GM18517 (cell line): ENCODE data around the gene ZNF621.
A peak's percentile ranks its signal among the peaks of the same experiment; 100 is the strongest.
"Not testable (repeated sequence)": the region's sequence is repeated elsewhere in the genome, so short reads cannot be mapped to it uniquely, and the experiment has no call there.

ENCODE experiments used
- ATAC-seq: cut with Tn5 transposase; IDR thresholded peaks from one replicate; pipeline ENCODE4 v1.9.1; 2021; ENCODE audit warnings: mild to moderate bottlenecking, moderate library complexity; ENCODE audit not compliant: unreplicated experiment

Gene ZNF621

GRCh38 chr3:40534283-40534682, 9.5 kb downstream of the ZNF621 start:
- no peak for ATAC-seq

GRCh38 chr3:40546816-40547215, 22.1 kb downstream of the ZNF621 start:
- no peak for ATAC-seq

- no peak for ATAC-seq
These were observed 25.4 kb downstream of the ZNF621 start for GRCh38 chr3:40550167-40550566.

- ATAC-seq = no peak
These were observed 32.9 kb downstream of the ZNF621 start for GRCh38 chr3:40557575-40558161.

GRCh38 chr3:40562482-40562881, 37.7 kb downstream of the ZNF621 start:
- ATAC-seq = not testable (repeated sequence)

GRCh38 chr3:40565629-40566028, 40.9 kb downstream of the ZNF621 start:
- not testable (repeated sequence) for ATAC-seq

- ATAC-seq = no peak
These were observed 41.9 kb downstream of the ZNF621 start for GRCh38 chr3:40566694-40567093.

- no peak for ATAC-seq
These were observed 47.8 kb downstream of the ZNF621 start for GRCh38 chr3:40572588-40572987.

- ATAC-seq = no peak
These were observed 49.3 kb downstream of the ZNF621 start for GRCh38 chr3:40574050-40574449.

GRCh38 chr3:40574661-40575060, 49.9 kb downstream of the ZNF621 start:
- no peak for ATAC-seq

GRCh38 chr3:40576396-40576795, 51.6 kb downstream of the ZNF621 start:
- ATAC-seq = no peak

- no peak for ATAC-seq
These were observed 55.8 kb downstream of the ZNF621 start for GRCh38 chr3:40580494-40581091.

- no peak for ATAC-seq
These were observed 56.4 kb downstream of the ZNF621 start for GRCh38 chr3:40581166-40581565.

GRCh38 chr3:40582401-40583027, 57.8 kb downstream of the ZNF621 start:
- ATAC-seq = no peak

GRCh38 chr3:40583691-40584090, 58.9 kb downstream of the ZNF621 start:
- ATAC-seq = no peak

GRCh38 chr3:40584625-40585189, 59.9 kb downstream of the ZNF621 start:
- peak; percentile 43 for ATAC-seq

- ATAC-seq = peak; percentile 72
These were observed 60.7 kb downstream of the ZNF621 start for GRCh38 chr3:40585381-40586016.

GRCh38 chr3:40586901-40587300, 62.1 kb downstream of the ZNF621 start:
- ATAC-seq = no peak

- no peak for ATAC-seq
These were observed 63.6 kb downstream of the ZNF621 start for GRCh38 chr3:40588406-40588805.
